Gastrocnemius medialis (tissue), 4 donors: ENCODE measurements around the gene RAB44.

ENCODE experiments used
- CTCF ChIP-seq, 5 experiments: fragments of 450-650 bp in 3 of 5; fragments of 200-600 bp in 2 of 5; sonication (generic) in 2 of 5; IDR thresholded peaks in 4 of 5; conservative IDR thresholded peaks in 1 of 5; 1 replicate in 4 of 5; 2 replicates in 1 of 5; pipeline ENCODE4 v1.5.1; 2016 to 2019; ENCODE audit warnings: antibody characterized with exemption in 5 of 5, mild to moderate bottlenecking in 3 of 5, moderate library complexity in 3 of 5
- POLR2A ChIP-seq, 2 donors: fragments of 450-650 bp; IDR thresholded peaks; one replicate each; pipeline ENCODE4 v1.6.1; 2017; ENCODE audit warnings: antibody characterized with exemption in 2 of 2, mild to moderate bottlenecking in 2 of 2, moderate library complexity in 2 of 2

- peak; percentile 91 to 100 (median 95) for TF ChIP-seq CTCF (IDR thresholded peaks at IDR 0.05 in 4 of 5, conservative IDR thresholded peaks at IDR 0.05 in 1 of 5)
- no peak for TF ChIP-seq POLR2A (IDR thresholded peaks at IDR 0.05)
Measured at GRCh38 chr6:36759148-36759759, 61.6 kb downstream of the RAB44 start.
